HG02642 (cell line): Measurements from ENCODE around the gene DAB1.

ENCODE experiments used
- ATAC-seq: cut with Tn5 transposase; IDR thresholded peaks from one replicate; pipeline ENCODE4 v1.9.1; 2021; ENCODE audit warnings: mild to moderate bottlenecking; ENCODE audit not compliant: unreplicated experiment, poor library complexity

The DAB1 gene

GRCh38 chr1:57058652-57059501, 365.0 kb downstream of the DAB1 start:
- ATAC-seq, result no peak

- ATAC-seq, result no peak
These were observed 375.0 kb downstream of the DAB1 start for GRCh38 chr1:57048856-57049255.

- no peak for ATAC-seq
These were observed 377.4 kb downstream of the DAB1 start for GRCh38 chr1:57046462-57046861.

- no peak for ATAC-seq
These were observed 382.0 kb downstream of the DAB1 start for GRCh38 chr1:57041901-57042300.

GRCh38 chr1:57040811-57041210, 383.0 kb downstream of the DAB1 start:
- ATAC-seq, result no peak

GRCh38 chr1:57036641-57037579, 386.9 kb downstream of the DAB1 start:
- no peak for ATAC-seq

GRCh38 chr1:57034713-57035112, 389.1 kb downstream of the DAB1 start:
- no peak for ATAC-seq

GRCh38 chr1:57033222-57034001, 390.4 kb downstream of the DAB1 start:
- ATAC-seq, result no peak

- ATAC-seq, result no peak
These were observed 397.1 kb downstream of the DAB1 start for GRCh38 chr1:57026624-57027354.

- no peak for ATAC-seq
These were observed 399.0 kb downstream of the DAB1 start for GRCh38 chr1:57024855-57025254.

GRCh38 chr1:57024428-57024827, 399.4 kb downstream of the DAB1 start:
- ATAC-seq, result no peak

- ATAC-seq, result no peak
These were observed 403.6 kb downstream of the DAB1 start for GRCh38 chr1:57020216-57020615.

- no peak for ATAC-seq
These were observed 404.5 kb downstream of the DAB1 start for GRCh38 chr1:57019236-57019839.

- ATAC-seq, result no peak
These were observed 405.7 kb downstream of the DAB1 start for GRCh38 chr1:57018119-57018518.

GRCh38 chr1:57017717-57018116, 406.1 kb downstream of the DAB1 start:
- ATAC-seq, result no peak

- ATAC-seq, result no peak
These were observed 406.7 kb downstream of the DAB1 start for GRCh38 chr1:57017200-57017599.

GRCh38 chr1:57015071-57015470, 408.8 kb downstream of the DAB1 start:
- ATAC-seq, result no peak

GRCh38 chr1:57013522-57013921, 410.3 kb downstream of the DAB1 start:
- no peak for ATAC-seq

GRCh38 chr1:57012315-57012714, 411.5 kb downstream of the DAB1 start:
- ATAC-seq, result no peak
